GM13977 (cell line): ENCODE data around the gene SDCCAG8.

Source experiments
- DNase-seq: peaks from one replicate; pipeline ENCODE4 v3.0.0; 2012; ENCODE audit warnings: low spot score
- in situ Hi-C: fragments of 300-500 bp; cut with MboI; formaldehyde crosslinking; loops from one replicate; pipeline ENCODE4 v1.12.0; 2022; ENCODE audit warnings: low sequenced_read_pairs, low pct_unique_long_range_greater_than_20kb, mixed read lengths, inconsistent platforms; ENCODE audit not compliant: unreplicated experiment
- TF ChIP-seq, protein P1 (sequence below): IDR thresholded peaks from 2 replicates; pipeline ENCODE4 v1.5.1; 2012; ENCODE audit warnings: mild to moderate bottlenecking, control low read depth; ENCODE audit not compliant: insufficient read depth; ENCODE audit errors: extremely low read depth, missing control alignments

SDCCAG8 gene

DNA sequence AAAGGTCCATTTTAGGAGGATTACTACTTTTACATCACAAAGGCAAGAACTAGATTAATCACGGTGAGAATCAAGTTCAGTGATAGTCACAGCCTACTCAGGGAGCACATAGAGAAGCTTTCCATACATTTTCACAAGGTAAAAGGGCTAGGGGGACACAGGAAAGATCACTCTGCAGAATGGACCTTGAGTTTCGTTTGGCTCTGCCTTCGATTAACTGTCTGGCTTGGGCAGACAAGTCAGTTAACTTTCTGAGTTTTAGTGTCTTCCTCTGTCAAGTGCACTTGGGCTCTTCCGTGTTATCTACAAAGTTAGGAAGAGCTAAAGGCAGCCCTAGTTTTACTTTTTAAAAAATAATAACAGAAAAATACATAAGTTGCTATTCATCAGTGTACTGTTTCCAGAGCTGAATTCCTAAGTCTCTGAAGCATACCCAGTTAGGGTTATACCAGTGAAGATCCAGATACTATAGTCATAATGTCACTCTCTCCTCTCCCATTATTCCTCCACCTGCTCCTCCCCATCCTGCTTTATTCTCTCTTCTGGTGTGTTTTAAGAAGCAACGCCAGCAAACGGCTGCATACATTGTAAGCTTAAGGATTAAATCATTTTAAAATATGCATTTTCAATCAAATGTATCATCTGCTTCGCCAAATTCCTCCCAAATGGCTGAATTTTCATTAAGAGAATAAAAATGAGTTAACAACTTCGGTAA, 2.5 kb upstream of the SDCCAG8 start:
- in situ Hi-C loops, result no loop called here
- TF ChIP-seq, protein P1, sequence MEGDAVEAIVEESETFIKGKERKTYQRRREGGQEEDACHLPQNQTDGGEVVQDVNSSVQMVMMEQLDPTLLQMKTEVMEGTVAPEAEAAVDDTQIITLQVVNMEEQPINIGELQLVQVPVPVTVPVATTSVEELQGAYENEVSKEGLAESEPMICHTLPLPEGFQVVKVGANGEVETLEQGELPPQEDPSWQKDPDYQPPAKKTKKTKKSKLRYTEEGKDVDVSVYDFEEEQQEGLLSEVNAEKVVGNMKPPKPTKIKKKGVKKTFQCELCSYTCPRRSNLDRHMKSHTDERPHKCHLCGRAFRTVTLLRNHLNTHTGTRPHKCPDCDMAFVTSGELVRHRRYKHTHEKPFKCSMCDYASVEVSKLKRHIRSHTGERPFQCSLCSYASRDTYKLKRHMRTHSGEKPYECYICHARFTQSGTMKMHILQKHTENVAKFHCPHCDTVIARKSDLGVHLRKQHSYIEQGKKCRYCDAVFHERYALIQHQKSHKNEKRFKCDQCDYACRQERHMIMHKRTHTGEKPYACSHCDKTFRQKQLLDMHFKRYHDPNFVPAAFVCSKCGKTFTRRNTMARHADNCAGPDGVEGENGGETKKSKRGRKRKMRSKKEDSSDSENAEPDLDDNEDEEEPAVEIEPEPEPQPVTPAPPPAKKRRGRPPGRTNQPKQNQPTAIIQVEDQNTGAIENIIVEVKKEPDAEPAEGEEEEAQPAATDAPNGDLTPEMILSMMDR, result no peak
- no peak for DNase-seq

DNA sequence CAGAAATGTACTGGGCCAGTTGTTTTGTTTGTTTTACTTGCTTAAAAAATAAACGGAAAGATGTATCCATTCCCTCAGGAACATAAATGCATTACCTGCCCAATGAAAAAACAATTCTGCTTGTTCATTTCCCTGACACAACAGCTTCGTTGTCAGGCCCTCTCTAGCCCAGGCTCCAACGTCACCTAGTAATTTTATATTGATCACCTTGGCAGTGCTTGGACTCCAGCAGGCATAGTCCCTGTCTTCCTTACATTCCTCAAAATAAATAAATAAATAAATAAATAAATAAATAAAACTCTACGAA, 2.0 kb upstream of the SDCCAG8 start:
- in situ Hi-C loops, result no loop called here
- DNase-seq, result no peak
- TF ChIP-seq, protein P1, result no peak

DNA sequence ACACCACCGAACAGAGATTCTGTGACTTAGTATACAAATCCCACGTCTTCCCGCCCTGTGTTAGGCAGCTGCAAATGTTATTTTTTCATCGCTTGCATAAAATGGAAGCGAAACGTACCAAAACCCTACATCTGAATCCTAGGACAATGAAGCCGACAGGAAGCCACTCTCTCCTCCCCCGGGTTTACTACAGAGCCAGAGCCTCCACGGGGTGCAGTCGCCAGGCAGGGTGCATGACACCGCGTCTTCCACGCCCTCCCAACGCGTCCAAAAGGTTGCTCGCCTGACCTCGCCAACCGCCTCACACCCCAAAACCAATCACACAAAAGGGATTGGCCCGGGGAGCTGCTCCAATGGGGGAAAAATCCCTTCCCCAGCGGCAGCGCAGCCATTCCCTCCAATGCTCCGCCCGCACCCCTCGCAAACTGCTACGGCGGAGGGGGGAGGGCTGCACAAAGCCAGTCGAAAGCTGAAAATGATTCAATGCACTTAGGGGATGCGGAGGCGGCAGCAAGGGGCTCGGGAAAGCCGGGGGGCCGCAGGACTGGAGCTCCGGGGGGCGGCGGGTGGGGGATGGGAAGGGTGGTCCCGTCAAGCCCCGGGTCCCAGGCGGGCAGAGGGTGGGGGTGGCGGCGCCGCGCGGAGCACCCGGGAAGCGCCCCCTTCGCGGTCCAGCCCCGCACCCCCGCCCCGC, 1.5 kb upstream of the SDCCAG8 start:
- peak; percentile 58 for DNase-seq
- in situ Hi-C loops, result no loop called here
- TF ChIP-seq, protein P1, result no peak

DNA sequence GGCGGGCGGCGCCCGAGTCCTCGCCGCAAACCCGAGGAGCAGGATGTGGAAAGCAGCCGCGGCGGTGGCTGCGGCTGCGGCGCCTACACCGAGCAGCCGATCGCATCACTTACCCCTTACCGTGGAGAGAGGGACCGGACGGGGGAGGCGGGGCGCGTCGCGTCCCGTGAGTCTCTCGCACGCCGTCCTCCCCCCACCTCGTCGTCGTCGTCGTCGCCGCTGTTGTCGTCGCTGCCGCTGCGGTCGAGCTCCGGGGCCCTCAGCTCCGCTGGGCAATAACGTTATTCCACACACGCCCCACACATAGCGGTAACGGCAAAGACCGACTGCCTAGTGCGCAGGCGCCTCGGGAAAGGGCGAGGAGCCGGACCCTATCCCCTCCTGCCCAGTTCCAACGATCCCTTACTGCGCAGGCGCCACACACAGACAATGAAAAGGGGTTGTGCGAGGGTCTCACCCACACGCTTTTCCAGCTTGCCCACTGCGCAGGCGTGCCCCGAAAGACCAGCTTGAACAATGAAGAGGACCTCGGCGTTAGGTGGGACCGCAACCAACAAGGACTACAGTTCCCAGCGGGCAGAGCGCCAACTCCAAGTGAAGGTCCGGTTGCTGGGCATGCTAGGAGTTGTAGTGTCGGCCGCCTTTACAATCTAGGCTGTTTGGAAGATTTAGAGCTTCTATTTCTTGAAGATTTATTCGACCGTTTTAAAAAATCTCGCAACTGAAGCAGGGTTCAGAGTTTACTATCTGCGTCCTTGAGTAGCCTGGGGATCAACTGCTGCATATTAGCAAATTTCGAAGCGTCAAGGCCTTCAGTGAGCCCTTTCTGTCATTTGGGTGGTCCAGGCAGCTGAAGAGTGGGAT, 682 bp upstream of the SDCCAG8 start, which contains the start of gene CEP170:
TSS of gene CEP170 (minus strand) at position 355 of the 864 bp plus-strand sequence. CDS start 30,001 bp downstream, outside the sequence.
- TF ChIP-seq, protein P1, result no peak
- peak; percentile 91 for DNase-seq
- in situ Hi-C loops, result no loop called here

DNA sequence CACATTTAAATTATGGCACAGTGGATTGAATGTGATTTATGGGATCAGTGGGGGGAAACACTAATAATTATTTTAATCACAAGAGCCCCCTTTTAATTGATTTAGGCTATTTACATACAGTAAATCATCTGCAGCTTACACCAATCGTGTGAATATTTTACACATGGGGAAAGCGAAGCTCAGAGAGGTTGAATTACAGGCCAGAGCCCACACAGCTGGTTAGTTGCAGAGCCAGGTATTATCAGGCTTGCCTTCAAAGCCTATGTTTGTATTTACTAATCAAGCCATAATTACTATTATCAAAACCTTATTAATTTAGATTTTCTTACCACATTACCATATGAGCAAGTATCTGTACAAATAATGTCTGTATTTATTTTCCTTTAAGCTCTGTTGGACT, 749 bp downstream of the SDCCAG8 start:
- TF ChIP-seq, protein P1, result no peak
- in situ Hi-C loops, result no loop called here
- DNase-seq, result no peak

DNA sequence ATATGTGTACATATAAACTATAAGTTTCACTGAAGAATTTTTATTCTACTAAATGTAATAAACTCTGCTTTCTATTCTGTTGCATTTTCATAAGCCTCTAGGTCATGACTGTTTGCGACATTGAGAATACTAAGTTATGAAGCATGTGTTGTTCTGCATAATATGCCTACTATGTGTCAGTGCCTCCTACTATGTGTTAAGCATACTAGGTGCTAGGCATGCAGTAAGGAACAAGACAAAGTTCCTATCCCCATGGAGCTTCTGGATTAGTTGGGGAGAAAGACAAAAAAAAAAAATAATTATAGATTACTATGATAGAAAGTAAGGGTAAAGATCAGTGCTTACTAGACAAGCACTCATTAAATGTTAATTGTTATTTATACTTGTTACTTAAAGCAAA, 1.3 kb downstream of the SDCCAG8 start:
- TF ChIP-seq, protein P1, result no peak
- no peak for DNase-seq
- in situ Hi-C loops, result no loop called here
